NT2/D1 (cell line): Measurements from ENCODE around the gene ZNF319.
A peak's percentile ranks its signal among the peaks of the same experiment; 100 is the strongest.

Experiments used
- DNase-seq: peaks from one replicate; pipeline ENCODE4 v3.0.0-alpha.2; 2011; ENCODE audit warnings: low read depth, low spot score
- H3K27me3 ChIP-seq: 2 replicates; pipeline ENCODE4 v1.6.0; 2011; ENCODE audit warnings: mild to moderate bottlenecking; ENCODE audit not compliant: insufficient read length, insufficient read depth
- H3K36me3 ChIP-seq: 2 replicates; pipeline ENCODE4 v1.6.1; 2011; ENCODE audit warnings: mild to moderate bottlenecking, low read length, mixed read lengths; ENCODE audit not compliant: insufficient read depth, insufficient read length
- H3K4me1 ChIP-seq: 2 replicates; pipeline ENCODE4 v1.5.1; 2011; ENCODE audit not compliant: insufficient read depth, insufficient read length
- H3K4me3 ChIP-seq: 2 replicates; pipeline ENCODE4 v1.5.1; 2011; ENCODE audit warnings: low read depth; ENCODE audit not compliant: insufficient read length
- H3K9ac ChIP-seq: 2 replicates; pipeline ENCODE4 v1.6.0; 2011; ENCODE audit warnings: low read depth; ENCODE audit not compliant: insufficient read length
- H3K9me3 ChIP-seq: 2 replicates; pipeline ENCODE4 v1.5.1; 2011; ENCODE audit warnings: mild to moderate bottlenecking, low read length; ENCODE audit not compliant: insufficient read depth
- SUZ12 ChIP-seq: IDR thresholded peaks from 2 replicates; pipeline ENCODE4 v1.6.1; 2011; ENCODE audit not compliant: insufficient read length, insufficient read depth; ENCODE audit errors: extremely low read depth
- YY1 ChIP-seq: IDR thresholded peaks from 2 replicates; pipeline ENCODE4 v1.6.1; 2011; ENCODE audit not compliant: insufficient read length, insufficient read depth
- ZNF274 ChIP-seq: IDR thresholded peaks from 2 replicates; pipeline ENCODE4 v1.6.1; 2011; ENCODE audit warnings: mild to moderate bottlenecking, low read depth, low read length

Gene ZNF319

GRCh38 chr16:58002936-58003335 is 2.5 kb upstream of the ZNF319 start:
- Histone ChIP-seq H3K4me1 (peaks cover 19% of the 10 kb centered on the region), H3K27me3 (no peaks in the 10 kb centered on the region), H3K9ac (no peak overlapping the region), H3K4me3 (no peak overlapping the region), H3K36me3 (peaks cover 43% of the 10 kb centered on the region), H3K9me3 (peaks cover 6% of the 10 kb centered on the region; the same call in 1 of the 2 replicates)
- DNase-seq, result no peak
- TF ChIP-seq SUZ12 (no peak), ZNF274 (no peak), YY1 (no peak)

DNA sequence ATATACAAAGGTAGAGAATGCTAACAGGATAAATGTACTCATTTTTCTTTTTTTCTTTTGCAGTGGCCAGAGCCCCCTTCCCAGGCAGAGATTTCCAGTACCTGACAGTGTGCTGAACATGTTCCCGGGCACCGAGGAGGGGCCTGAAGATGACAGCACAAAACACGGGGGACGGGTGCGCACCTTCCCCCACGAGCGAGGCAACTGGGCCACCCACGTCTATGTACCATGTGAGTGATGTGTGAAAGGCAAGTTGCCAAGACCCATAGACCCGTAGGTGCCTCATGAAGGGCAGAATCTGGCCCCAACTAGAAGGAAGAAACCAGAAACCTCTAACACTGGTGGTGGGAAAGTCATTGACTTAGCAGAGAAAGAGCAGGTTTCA is 1.9 kb upstream of the ZNF319 start:
- TF ChIP-seq ZNF274 (no peak), SUZ12 (no peak), YY1 (no peak)
- peaks cover 6% of the 10 kb centered on the region; the same call in 1 of the 2 replicates for H3K9me3 ChIP-seq
- H3K9ac ChIP-seq, result peak overlapping the region; percentile 95

DNA sequence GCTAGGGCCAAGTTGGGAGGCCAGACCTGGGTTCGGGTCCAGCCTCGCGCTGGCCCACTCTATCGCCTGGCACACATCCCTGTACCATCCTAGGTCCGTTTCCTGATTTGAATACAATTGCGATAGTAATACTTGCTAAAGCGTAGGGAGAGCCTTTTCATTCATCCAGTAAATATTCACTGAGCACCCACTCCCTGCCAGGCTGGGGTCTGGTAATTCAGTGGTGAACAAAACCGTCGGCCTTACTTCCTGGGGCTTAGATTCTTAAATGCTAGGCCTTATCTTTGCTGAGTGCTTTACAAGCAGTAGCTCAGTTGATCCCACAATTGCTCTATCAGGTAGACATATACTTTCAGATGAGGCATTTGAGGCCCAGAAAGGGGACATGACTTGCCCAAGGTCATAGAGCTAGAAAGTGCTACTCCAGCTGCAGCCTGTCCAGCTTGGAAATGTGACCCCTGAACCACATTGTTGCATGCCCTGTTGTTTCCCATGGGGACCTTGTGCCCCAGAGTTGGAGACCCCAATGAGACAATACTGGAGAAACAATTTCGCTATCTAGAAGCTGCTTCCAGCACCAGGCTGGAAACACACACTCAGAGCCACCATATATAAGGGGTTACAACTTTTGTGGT is 1.4 kb upstream of the ZNF319 start:
- no peak for DNase-seq
- Histone ChIP-seq H3K4me3 (peak overlapping the region; percentile 85), H3K9me3 (peaks cover 6% of the 10 kb centered on the region; the same call in 1 of the 2 replicates), H3K27me3 (no peaks in the 10 kb centered on the region), H3K9ac (peak overlapping the region; percentile 95), H3K4me1 (peaks cover 22% of the 10 kb centered on the region), H3K36me3 (peaks cover 49% of the 10 kb centered on the region)
- TF ChIP-seq SUZ12 (no peak), ZNF274 (no peak), YY1 (no peak)

More for the DNA sequence above, 1.9 kb upstream of the ZNF319 start:
- no peak for DNase-seq
- no peak overlapping the region for H3K4me3 ChIP-seq
- no peaks in the 10 kb centered on the region for H3K27me3 ChIP-seq
- H3K36me3 ChIP-seq, result peaks cover 48% of the 10 kb centered on the region
- H3K4me1 ChIP-seq, result peaks cover 22% of the 10 kb centered on the region

- DNase-seq, result peak; percentile 85
- TF ChIP-seq SUZ12 (no peak), ZNF274 (no peak), YY1 (no peak)
- peaks cover 23% of the 10 kb centered on the region for H3K4me1 ChIP-seq
- no peaks in the 10 kb centered on the region for H3K27me3 ChIP-seq
- peak within 1 kb of the TSS; percentile 95 for H3K9ac ChIP-seq
- H3K4me3 ChIP-seq, result peak within 1 kb of the TSS; percentile 85
- H3K9me3 ChIP-seq, result 0 out of 2 replicates have a peak, but pooled peaks cover 1% of the 10 kb centered on the region
- H3K36me3 ChIP-seq, result peaks cover 55% of the 10 kb centered on the region
Measured at GRCh38 chr16:58000706-58001676, 519 bp upstream of the ZNF319 start, which contains the start of gene USB1. Gene USB1, plus strand, starts transcription at chr16:58001407. Its CDS starts 77 bp downstream, at chr16:58001484.

DNA sequence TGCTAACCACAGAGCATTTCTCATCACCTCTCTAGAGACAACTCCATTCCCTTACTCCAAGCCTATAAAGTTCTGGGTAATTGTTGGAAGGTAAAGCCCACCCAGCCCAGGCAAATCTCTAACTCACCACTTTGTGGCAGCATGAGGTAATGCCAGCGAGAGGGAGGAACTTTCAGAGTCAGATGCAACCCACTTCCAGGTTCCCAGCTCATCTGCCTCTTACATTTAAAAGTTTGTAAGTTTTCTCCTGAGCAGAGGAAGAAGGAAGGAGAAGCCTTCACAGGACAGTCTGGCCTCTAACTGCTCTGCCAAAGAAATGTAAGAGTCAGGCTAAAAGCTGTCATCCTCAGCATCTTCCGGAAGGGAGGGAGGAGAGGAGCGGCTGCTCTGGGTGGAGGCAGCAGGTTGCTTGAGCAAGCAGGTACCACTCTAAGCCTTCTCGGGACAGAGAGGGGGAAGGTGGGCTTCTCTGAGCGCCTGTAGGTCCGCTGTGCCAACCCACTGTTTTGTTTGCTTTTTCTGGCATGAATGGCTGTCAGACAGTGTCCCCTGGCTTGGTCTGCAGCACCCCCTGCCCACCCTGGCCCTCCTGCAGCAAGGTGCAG is 1.0 kb downstream of the ZNF319 start:
- no peak for DNase-seq
- H3K9ac ChIP-seq, result peak overlapping the region; percentile 81
- H3K9me3 ChIP-seq, result no peaks in the 10 kb centered on the region
- H3K4me1 ChIP-seq, result peaks cover 29% of the 10 kb centered on the region
- peak overlapping the region; percentile 85 for H3K4me3 ChIP-seq
- TF ChIP-seq SUZ12 (no peak), ZNF274 (no peak), YY1 (no peak)
- peaks cover 55% of the 10 kb centered on the region for H3K36me3 ChIP-seq
- no peaks in the 10 kb centered on the region for H3K27me3 ChIP-seq

DNA sequence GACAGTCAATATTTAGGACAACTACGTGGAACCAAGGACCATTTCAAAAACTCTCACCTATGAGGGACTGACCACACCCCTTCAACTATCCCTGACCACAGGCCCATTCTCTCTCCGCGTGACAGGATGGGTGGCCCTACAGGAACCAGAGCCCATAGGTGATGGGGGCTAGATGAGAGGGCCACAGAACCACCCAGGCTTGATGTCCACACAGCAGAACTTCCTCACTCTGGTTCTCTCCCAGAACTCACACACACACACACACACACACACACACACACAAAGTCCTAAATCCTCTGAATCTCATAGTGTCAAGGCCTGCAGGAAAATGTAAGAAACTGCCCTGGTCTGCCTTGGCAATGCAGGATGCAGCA is 1.5 kb downstream of the ZNF319 start:
- Histone ChIP-seq H3K27me3 (no peaks in the 10 kb centered on the region), H3K36me3 (peaks cover 55% of the 10 kb centered on the region), H3K9ac (peak overlapping the region; percentile 81), H3K9me3 (no peaks in the 10 kb centered on the region), H3K4me3 (no peak overlapping the region), H3K4me1 (peaks cover 29% of the 10 kb centered on the region)
- DNase-seq, result no peak
- TF ChIP-seq ZNF274 (no peak), SUZ12 (no peak), YY1 (no peak)
